ENCODE measurements around the gene SGK1.

Gene SGK1

GRCh38 chr6:134293659-134294161 is 24.2 kb downstream of the SGK1 start:
- no peaks in the 10 kb centered on the region for H3K36me3 ChIP-seq (ENCODE audit: control insufficient read depth in 2 of 2, insufficient read depth in 1 of 2, low read length in 2 of 2)
- CTCF ChIA-PET, result interaction anchor here (0.5 kb wide), 1 partner anchor 1366 kb away, joined by 3 read pairs; no protein-coding TSS in a partner anchor
- TF ChIP-seq ZNF785 (tag by site-specific recombination; IDR thresholded peaks at IDR 0.05) (no peak), AEBP2 (tag by site-specific recombination; IDR thresholded peaks at IDR 0.05; ENCODE audit: borderline replicate concordance) (no peak), HOXD13 (CRISPR knock-in tag; IDR thresholded peaks at IDR 0.05; ENCODE audit: borderline replicate concordance) (no peak), SP7 (tag by site-specific recombination; IDR thresholded peaks at IDR 0.05) (peak; percentile 62; the same call in 1 of the 2 replicates), ZNF629 (tag by site-specific recombination; IDR thresholded peaks at IDR 0.05) (0 out of 2 replicates have a peak, but pooled peaks have one; percentile 18)
- no peak overlapping the region for H3K27ac ChIP-seq (ENCODE audit: extremely low read depth, low read depth, low read length)
- no peaks in the 10 kb centered on the region for H3K4me1 ChIP-seq (ENCODE audit: control insufficient read depth, insufficient read depth, low read length)
- no peaks in the 10 kb centered on the region for H3K9me3 ChIP-seq (ENCODE audit: control insufficient read depth, insufficient read depth, low read depth, low read length)
- POLR2A ChIA-PET, result no interaction called here
- no peak overlapping the region for H3K4me3 ChIP-seq (ENCODE audit: low read depth, low read length)

GRCh38 chr6:134291156-134291555 is 26.8 kb downstream of the SGK1 start:
- no peaks in the 10 kb centered on the region for H3K36me3 ChIP-seq (ENCODE audit: control insufficient read depth in 2 of 2, insufficient read depth in 1 of 2, low read length in 2 of 2)
- H3K9me3 ChIP-seq (ENCODE audit: control insufficient read depth, insufficient read depth, low read depth, low read length), result no peaks in the 10 kb centered on the region
- no peak overlapping the region for H3K4me3 ChIP-seq (ENCODE audit: low read depth, low read length)
- CTCF ChIA-PET, result no interaction called here
- POLR2A ChIA-PET, result no interaction called here
- H3K4me1 ChIP-seq (ENCODE audit: control insufficient read depth, insufficient read depth, low read length), result peaks cover 3% of the 10 kb centered on the region; the same call in 1 of the 2 replicates
- no peak overlapping the region for H3K27ac ChIP-seq (ENCODE audit: extremely low read depth, low read depth, low read length)
- TF ChIP-seq ZNF423 (tag by site-specific recombination; IDR thresholded peaks at IDR 0.05) (no peak), TRIM28 (IDR thresholded peaks at IDR 0.05; ENCODE audit: borderline replicate concordance, low read length) (no peak), ZNF354C (tag by site-specific recombination; IDR thresholded peaks at IDR 0.05; ENCODE audit: borderline replicate concordance, low read depth) (no peak), YY2 (tag by site-specific recombination; IDR thresholded peaks at IDR 0.05) (no peak)

- no peak for TF ChIP-seq ZNF701 (tag by site-specific recombination; IDR thresholded peaks at IDR 0.05)
- TF ChIP-seq BCL11B (tag by site-specific recombination; IDR thresholded peaks at IDR 0.05; ENCODE audit: low read depth), result no peak
- no peak for TF ChIP-seq ZSCAN4 (tag by site-specific recombination; IDR thresholded peaks at IDR 0.05)
- no peak for TF ChIP-seq ZNF596 (tag by site-specific recombination; IDR thresholded peaks at IDR 0.05)
- no peak for TF ChIP-seq INSM2 (tag by site-specific recombination; IDR thresholded peaks at IDR 0.05)
- no peak for TF ChIP-seq ZNF792 (tag by site-specific recombination; IDR thresholded peaks at IDR 0.05)
- TF ChIP-seq ZNF391 (tag by site-specific recombination; IDR thresholded peaks at IDR 0.05; ENCODE audit: borderline replicate concordance, low read depth), result no peak
- no peak for TF ChIP-seq ZNF155 (tag by site-specific recombination; IDR thresholded peaks at IDR 0.05)
- TF ChIP-seq ZNF664 (tag by site-specific recombination; IDR thresholded peaks at IDR 0.05), result no peak
- TF ChIP-seq ZNF157 (tag by site-specific recombination; IDR thresholded peaks at IDR 0.05), result no peak
- TF ChIP-seq ZNF121 (tag by site-specific recombination; IDR thresholded peaks at IDR 0.05), result no peak
- TF ChIP-seq SP2 (tag by site-specific recombination; IDR thresholded peaks at IDR 0.05), result no peak
- TF ChIP-seq ZNF560 (tag by site-specific recombination; IDR thresholded peaks at IDR 0.05; ENCODE audit: borderline replicate concordance), result no peak
- no peak for TF ChIP-seq ZNF518A (tag by site-specific recombination; conservative IDR thresholded peaks at IDR 0.05; ENCODE audit: low read depth)
- no peaks in the 10 kb centered on the region for H3K36me3 ChIP-seq (ENCODE audit: control insufficient read depth in 2 of 2, insufficient read depth in 1 of 2, low read length in 2 of 2)
- H3K4me1 ChIP-seq (ENCODE audit: control insufficient read depth, insufficient read depth, low read length), result peaks cover 3% of the 10 kb centered on the region; the same call in 1 of the 2 replicates
- no peak overlapping the region for H3K27ac ChIP-seq (ENCODE audit: extremely low read depth, low read depth, low read length)
- no peaks in the 10 kb centered on the region for H3K9me3 ChIP-seq (ENCODE audit: control insufficient read depth, insufficient read depth, low read depth, low read length)
- no peak overlapping the region for H3K4me3 ChIP-seq (ENCODE audit: low read depth, low read length)
- ChIA-PET CTCF (interaction anchor here (1.3 kb wide), 1 partner anchor 352 kb away, joined by 3 read pairs; no protein-coding TSS in a partner anchor), POLR2A (no interaction called here)
These were observed 28.7 kb downstream of the SGK1 start for GRCh38 chr6:134289204-134289575.

Measured in HEK293 (cell line).